LNCaP clone FGC (cell line): Measurements from ENCODE around the gene FSTL4.

ENCODE experiments used
- DNase-seq: peaks from one replicate; pipeline ENCODE4 v3.0.0-alpha.2; 2011; ENCODE audit warnings: low read depth
- H3K4me3 ChIP-seq: 2 replicates; pipeline ENCODE4 v1.5.1; 2011; ENCODE audit warnings: mild to moderate bottlenecking, low read depth, low read length, control low read depth
- CTCF ChIP-seq: IDR thresholded peaks from 2 replicates; pipeline ENCODE4 v1.5.1; 2012; ENCODE audit warnings: mild to moderate bottlenecking; ENCODE audit not compliant: control insufficient read depth, insufficient read depth; ENCODE audit errors: extremely low read depth

Gene FSTL4

GRCh38 chr5:133147815-133148567, 464.4 kb downstream of the FSTL4 start:
- no peak overlapping the region for H3K4me3 ChIP-seq
- TF ChIP-seq CTCF: no peak
- no peak for DNase-seq

- no peak for DNase-seq
- TF ChIP-seq CTCF: no peak
- H3K4me3 ChIP-seq: no peak overlapping the region
These were observed 464.9 kb downstream of the FSTL4 start for GRCh38 chr5:133147411-133147810.
